Skeletal muscle cell (primary cell): ENCODE results near the gene NFKB2.

ENCODE experiments used
- DNase-seq: peaks from one replicate; pipeline ENCODE4 v3.0.0-alpha.2; 2010; ENCODE audit warnings: low read depth
- H3K4me3 ChIP-seq: 2 replicates; pipeline ENCODE4 v1.5.1; 2011; ENCODE audit warnings: low read depth, mild to moderate bottlenecking, control low read depth, low read length, moderate library complexity

Gene NFKB2

GRCh38 chr10:102405632-102406031 is 10.1 kb downstream of the NFKB2 start:
- no peak for DNase-seq
- no peak overlapping the region for H3K4me3 ChIP-seq

- DNase-seq, result no peak
- no peak overlapping the region for H3K4me3 ChIP-seq
These were observed 11.3 kb downstream of the NFKB2 start for GRCh38 chr10:102406815-102407214.

- no peak for DNase-seq
- no peak overlapping the region for H3K4me3 ChIP-seq
These were observed 12.1 kb downstream of the NFKB2 start for GRCh38 chr10:102407425-102408130.

- H3K4me3 ChIP-seq, result peak overlapping the region; percentile 55
- no peak for DNase-seq
These were observed 12.7 kb downstream of the NFKB2 start for GRCh38 chr10:102408131-102408727.

GRCh38 chr10:102408728-102409603 is 13.5 kb downstream of the NFKB2 start:
- DNase-seq, result no peak
- peak overlapping the region; percentile 55 for H3K4me3 ChIP-seq

GRCh38 chr10:102409604-102410428 is 14.3 kb downstream of the NFKB2 start:
- DNase-seq, result no peak
- H3K4me3 ChIP-seq, result peak overlapping the region; percentile 55

- peak overlapping the region; percentile 55 for H3K4me3 ChIP-seq
- no peak for DNase-seq
These were observed 15.0 kb downstream of the NFKB2 start for GRCh38 chr10:102410429-102411073.

- no peak for DNase-seq
- no peak overlapping the region for H3K4me3 ChIP-seq
These were observed 16.1 kb downstream of the NFKB2 start for GRCh38 chr10:102411341-102412255.

- no peak overlapping the region for H3K4me3 ChIP-seq
- no peak for DNase-seq
These were observed 16.8 kb downstream of the NFKB2 start for GRCh38 chr10:102412293-102412692.

GRCh38 chr10:102413053-102413705 is 17.7 kb downstream of the NFKB2 start:
- DNase-seq, result no peak
- no peak overlapping the region for H3K4me3 ChIP-seq

GRCh38 chr10:102413806-102414561 is 18.5 kb downstream of the NFKB2 start:
- DNase-seq, result no peak
- no peak overlapping the region for H3K4me3 ChIP-seq

GRCh38 chr10:102414749-102415148 is 19.2 kb downstream of the NFKB2 start:
- no peak for DNase-seq
- H3K4me3 ChIP-seq, result no peak overlapping the region

GRCh38 chr10:102416283-102416682 is 20.8 kb downstream of the NFKB2 start:
- no peak overlapping the region for H3K4me3 ChIP-seq

GRCh38 chr10:102416695-102417094 is 21.2 kb downstream of the NFKB2 start:
- no peak for DNase-seq
- no peak overlapping the region for H3K4me3 ChIP-seq

More at GRCh38 chr10:102416283-102416682, 20.8 kb downstream of the NFKB2 start:
- DNase-seq, result no peak

- no peak for DNase-seq
- peak within 1 kb of the TSS; percentile 93 for H3K4me3 ChIP-seq
These were observed 23.2 kb downstream of the NFKB2 start, which contains the start of gene PSD for GRCh38 chr10:102418622-102419268. PSD (minus strand) TSS chr10:102418785; CDS start chr10:102417038, 1,747 bp downstream.
